GM18867 (cell line): ENCODE data around the gene NFYB.
"Not testable (repeated sequence)": the region's sequence is repeated elsewhere in the genome, so short reads cannot be mapped to it uniquely, and the experiment has no call there.

Experiments
- ATAC-seq: cut with Tn5 transposase; IDR thresholded peaks from one replicate; pipeline ENCODE4 v1.9.1; 2021; ENCODE audit warnings: mild to moderate bottlenecking, moderate library complexity; ENCODE audit not compliant: unreplicated experiment

NFYB gene

GRCh38 chr12:104115587-104115975 lies 22.4 kb downstream of the NFYB start:
- no peak for ATAC-seq

DNA sequence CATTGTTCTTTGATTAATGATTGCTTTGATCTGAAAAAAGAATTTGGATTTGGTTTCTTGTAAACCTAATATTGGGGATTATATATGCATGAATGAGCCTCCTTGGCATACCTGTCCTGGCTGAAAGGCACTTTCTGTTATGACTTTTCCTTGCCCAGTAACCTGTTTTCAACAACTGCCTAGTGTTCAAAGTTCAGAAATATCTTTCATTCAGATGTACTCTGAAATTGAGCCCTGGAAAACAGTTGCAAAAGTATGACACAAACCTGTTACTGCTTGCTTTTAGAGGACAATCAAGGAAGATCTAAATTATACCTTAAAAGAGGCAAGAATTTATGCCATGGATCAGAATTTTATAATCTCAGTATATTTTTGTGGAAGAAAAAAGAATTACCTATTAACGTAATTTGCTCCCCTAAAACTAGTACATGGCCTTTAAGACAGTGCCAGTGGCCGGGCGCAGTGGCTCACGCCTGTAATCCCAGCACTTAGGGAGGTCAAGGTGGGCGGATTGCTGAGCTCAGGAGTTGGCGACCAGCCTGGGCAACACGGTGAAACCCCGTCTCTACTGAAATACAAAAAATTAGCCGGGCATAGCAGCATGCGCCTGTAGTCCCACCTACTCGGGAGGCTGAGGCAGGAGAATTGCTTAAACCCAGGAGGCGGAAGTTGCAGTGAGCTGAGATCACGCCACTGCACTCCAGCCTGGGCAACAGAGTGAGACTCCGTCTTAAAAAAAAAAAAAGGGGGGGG lies 23.0 kb downstream of the NFYB start:
- ATAC-seq: not testable (repeated sequence)

DNA sequence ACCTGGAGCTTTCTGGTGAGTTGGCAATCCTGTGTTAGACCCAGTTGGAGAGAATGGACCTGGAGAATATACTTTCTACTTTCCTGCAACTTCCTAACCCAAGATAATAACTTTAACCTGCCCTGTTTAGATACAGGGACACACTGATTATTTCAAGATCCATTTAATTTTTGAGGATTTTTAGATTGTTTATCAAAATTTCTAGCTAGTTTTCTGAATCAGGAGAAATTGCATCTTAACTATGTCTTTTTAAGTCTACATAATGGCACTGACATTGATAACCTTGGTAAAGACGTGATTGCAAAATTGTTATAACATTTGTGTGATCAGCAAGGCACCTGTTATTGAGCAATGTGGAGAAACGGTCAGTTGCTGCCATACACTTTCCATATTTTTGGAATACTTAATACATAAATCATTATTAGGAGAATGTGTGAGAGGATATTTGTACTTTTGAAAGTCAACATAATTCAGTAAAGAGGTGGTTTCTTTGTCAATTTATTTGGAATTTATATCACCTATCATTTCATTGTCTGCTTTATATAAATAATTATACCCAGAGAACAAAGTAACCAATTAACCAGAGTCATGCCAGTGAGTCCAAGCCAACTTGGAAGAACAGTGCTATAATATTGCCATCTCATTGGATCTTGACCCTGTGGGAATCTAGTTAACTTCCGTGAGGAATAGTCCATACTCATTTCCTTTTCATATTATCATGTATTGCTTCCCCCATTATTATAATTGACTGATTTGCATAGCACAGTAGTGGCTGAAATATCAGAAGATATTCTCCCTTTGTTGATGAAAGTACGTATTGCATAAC lies 28.4 kb downstream of the NFYB start:
- no peak for ATAC-seq

DNA sequence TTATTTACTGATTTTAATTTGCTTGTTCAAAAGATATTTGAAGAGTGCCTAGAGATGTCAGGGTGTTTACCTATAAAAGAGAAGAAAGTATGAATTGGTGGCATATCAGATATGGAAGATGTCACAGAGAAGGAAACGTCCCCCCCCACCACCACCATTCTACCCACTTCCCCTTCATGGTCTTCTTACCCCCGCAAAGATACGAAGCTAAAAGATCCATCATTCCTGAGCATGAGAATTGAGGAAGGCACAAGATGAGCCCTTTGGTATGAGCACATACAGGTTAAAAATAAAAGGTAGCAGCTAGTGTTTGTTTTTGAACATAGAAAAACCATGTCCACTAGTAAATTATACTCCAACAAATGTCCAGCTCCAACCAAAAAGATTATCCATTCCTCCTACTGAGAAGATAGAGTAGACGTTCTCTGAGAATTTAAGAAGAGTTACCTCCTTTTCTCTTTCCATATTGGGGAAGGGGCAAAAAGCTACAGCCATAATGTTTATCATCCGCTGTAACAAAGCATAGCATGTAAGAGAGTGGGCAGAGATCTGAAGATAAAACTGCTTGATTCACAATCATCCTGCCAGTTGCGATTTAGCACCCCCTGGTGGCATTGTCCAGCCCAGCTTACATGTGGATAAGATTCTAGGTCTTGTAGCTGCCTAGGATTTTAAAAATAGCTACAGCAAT lies 29.1 kb downstream of the NFYB start:
- ATAC-seq: peak; percentile 51

DNA sequence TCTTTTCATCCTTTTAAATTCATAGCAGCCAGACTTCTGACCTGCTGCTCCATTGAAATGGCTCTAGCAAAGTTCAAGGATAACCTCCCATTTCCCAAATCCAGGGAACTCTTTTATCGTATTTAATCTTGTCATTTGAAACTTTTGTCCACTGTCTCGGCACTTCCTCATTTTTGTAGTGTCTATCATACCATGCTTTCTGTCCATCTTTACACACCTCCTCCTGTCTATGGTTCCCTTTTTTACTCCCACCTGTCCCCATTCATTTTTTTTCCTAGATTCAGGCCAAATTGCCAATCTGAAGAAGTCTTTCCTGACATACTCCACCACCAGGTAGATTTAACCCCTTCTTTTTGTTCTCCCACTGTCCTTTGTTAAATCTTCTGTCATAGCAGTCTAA lies 31.0 kb downstream of the NFYB start:
- no peak for ATAC-seq

DNA sequence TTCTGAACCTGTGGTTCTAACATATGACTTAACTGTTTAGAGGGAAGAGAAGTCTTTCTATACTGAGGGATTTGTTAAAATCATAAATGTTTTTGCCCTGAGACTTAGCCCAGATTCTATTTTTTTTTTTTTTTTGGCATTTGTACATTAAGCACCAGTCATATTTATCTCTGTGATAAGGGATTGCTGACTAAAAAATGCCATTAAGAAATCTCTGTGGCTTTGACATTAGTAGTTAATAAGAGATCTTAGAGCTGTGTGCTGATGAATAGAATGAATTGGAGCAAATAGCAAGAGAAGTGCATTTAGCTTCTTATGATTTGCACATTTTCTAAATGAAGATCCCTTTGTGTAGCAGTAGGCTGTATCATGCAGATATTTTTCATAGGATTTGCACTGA lies 32.5 kb downstream of the NFYB start:
- no peak for ATAC-seq

GRCh38 chr12:104097954-104098353 lies 40.1 kb downstream of the NFYB start:
- no peak for ATAC-seq

- ATAC-seq: no peak
Measured at GRCh38 chr12:104095289-104095688, 42.7 kb downstream of the NFYB start.

- ATAC-seq: no peak
Measured at GRCh38 chr12:104094284-104094683, 43.7 kb downstream of the NFYB start.

DNA sequence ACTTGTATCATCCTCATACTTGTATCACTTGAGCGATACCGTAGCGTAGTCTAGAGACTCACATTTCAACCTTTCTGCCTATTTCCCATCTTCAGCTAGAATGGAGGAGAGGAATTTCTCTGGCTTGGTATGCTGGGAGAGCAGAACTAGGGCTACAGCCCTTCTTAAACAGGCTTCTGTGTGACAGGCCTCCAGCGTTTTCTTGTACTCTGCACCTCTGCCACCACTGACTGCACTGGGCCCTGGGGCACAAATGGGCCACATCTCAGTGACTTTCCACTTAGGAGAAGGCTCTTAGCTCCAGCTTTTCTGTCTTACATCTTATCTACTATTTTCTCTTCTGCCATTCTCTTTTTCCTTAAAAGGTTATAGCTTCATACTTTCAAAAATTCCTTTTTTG lies 46.9 kb downstream of the NFYB start:
- no peak for ATAC-seq

DNA sequence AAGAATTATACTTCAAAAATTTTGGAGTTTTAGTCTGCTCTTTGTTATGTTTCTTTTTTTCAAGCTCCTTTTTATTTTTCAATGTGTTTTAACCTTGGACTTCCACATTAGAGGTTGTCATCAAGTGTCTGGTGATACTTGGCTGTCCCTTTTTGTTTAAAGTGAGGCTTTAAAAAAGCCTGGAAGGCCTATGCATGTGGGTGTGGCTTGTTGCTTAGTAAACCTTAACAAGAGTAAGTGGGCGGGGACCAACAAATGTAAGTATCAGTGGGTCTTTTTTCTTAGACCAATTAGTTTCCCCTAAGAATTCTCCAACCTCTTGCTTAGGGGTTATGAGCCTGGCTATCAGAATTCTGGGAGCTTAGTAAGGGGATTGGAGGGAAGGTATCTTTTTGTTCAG lies 47.3 kb downstream of the NFYB start:
- no peak for ATAC-seq

DNA sequence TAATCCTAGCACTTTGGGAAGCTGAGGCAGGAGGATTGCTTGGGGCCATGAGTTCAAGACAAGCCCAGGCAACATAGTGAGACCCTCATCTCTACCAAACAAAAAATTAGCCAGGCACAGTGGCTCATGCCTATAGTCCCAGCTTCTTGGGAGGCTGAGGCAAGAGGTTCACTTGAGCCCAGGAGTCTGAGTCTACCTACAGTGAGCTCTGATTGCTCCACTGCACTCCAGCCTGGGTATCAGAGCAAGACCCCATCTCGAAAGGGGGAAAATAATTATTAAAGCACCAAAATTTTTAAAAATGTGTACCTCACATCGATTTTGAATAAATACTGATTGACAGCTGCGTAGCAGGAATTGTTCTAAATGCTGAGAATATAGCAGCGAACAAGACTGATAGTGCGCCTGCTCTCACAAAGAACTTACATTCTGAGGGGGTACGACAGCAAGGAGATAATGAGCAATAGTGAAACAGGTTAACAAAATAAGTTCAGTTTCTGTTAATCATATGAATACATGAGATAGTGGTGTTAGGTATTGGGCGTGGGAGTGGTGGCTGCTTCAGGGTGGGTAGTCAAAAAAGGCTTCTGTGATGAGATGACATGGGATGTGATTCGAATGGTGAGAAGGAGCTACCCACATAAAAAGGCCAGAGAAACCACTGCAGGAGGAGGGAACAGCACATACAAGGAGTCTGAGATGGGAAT lies 54.1 kb downstream of the NFYB start:
- peak; percentile 85 for ATAC-seq

GRCh38 chr12:104080764-104081163 lies 57.2 kb downstream of the NFYB start:
- ATAC-seq: no peak

GRCh38 chr12:104079024-104079423 lies 59.0 kb downstream of the NFYB start:
- ATAC-seq: no peak

- no peak for ATAC-seq
Measured at GRCh38 chr12:104073699-104074098, 64.3 kb downstream of the NFYB start.

DNA sequence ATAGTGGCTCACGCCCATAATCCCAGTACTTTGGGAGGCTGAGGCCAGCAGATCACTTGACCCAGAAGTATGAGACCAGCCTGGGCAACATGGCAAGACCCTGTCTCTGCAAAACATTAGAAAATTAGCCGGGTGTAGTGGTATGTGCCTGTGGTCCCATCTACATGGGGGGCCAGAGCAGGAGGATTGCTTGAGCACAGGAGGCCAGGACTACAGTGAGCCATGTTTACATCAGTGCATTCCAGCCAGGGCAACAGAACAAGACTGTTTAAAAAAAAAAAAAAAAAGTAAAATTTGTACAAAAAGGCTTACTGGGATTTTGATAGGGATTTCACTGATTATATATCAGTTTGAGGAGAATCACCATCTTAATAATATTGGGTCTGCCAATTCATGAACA lies 65.9 kb downstream of the NFYB start:
- ATAC-seq: no peak
